ENCODE measurements around the gene GNA12.
"Not testable (repeated sequence)": the region's sequence is repeated elsewhere in the genome, so short reads cannot be mapped to it uniquely, and the experiment has no call there.

GNA12 gene

GRCh38 chr7:2743523-2744185 is 100.5 kb downstream of the GNA12 start:
- DNase-seq, result not testable (repeated sequence)

- no peak for DNase-seq
These were observed 105.2 kb downstream of the GNA12 start for GRCh38 chr7:2738766-2739549.

- DNase-seq, result no peak
These were observed 106.2 kb downstream of the GNA12 start for GRCh38 chr7:2737771-2738540.

- DNase-seq, result not testable (repeated sequence)
These were observed 106.9 kb downstream of the GNA12 start for GRCh38 chr7:2737005-2737743.

- DNase-seq, result no peak
These were observed 107.6 kb downstream of the GNA12 start for GRCh38 chr7:2736411-2736914.

- DNase-seq, result no peak
These were observed 108.4 kb downstream of the GNA12 start for GRCh38 chr7:2735744-2736143.

- no peak for DNase-seq
These were observed 109.1 kb downstream of the GNA12 start for GRCh38 chr7:2734751-2735571.

- no peak for DNase-seq
These were observed 109.9 kb downstream of the GNA12 start for GRCh38 chr7:2734084-2734686.

GRCh38 chr7:2732959-2733584 is 111.0 kb downstream of the GNA12 start:
- DNase-seq, result no peak

- no peak for DNase-seq
These were observed 111.7 kb downstream of the GNA12 start for GRCh38 chr7:2732388-2732787.

- DNase-seq, result no peak
These were observed 113.0 kb downstream of the GNA12 start for GRCh38 chr7:2730846-2731770.

- DNase-seq, result no peak
These were observed 114.0 kb downstream of the GNA12 start for GRCh38 chr7:2729893-2730716.

GRCh38 chr7:2729031-2729892 is 114.8 kb downstream of the GNA12 start:
- DNase-seq, result no peak

GRCh38 chr7:2728316-2729030 is 115.6 kb downstream of the GNA12 start:
- no peak for DNase-seq

- not testable (repeated sequence) for DNase-seq
These were observed 116.9 kb downstream of the GNA12 start for GRCh38 chr7:2727206-2727605.

- DNase-seq, result no peak
These were observed 117.6 kb downstream of the GNA12 start for GRCh38 chr7:2726316-2727018.

Measured in CD4-positive, alpha-beta T cell treated with Interleukin-12 subunit alpha and Interleukin-12 subunit beta, for 1 hour (primary cell).